Thoracic aorta (tissue), 2 donors: Measurements from ENCODE around the gene CMTM2. TPM values are rescaled to one million over a fixed set of nuclear protein-coding genes. Genes with fewer than 3 reads are reported as not detected.
"Not testable (repeated sequence)": the region's sequence is repeated elsewhere in the genome, so short reads cannot be mapped to it uniquely, and the experiment has no call there.

Experiments
- ATAC-seq: fragments of 150-250 bp; one replicate; pipeline ENCODE4 v1.8.0; 2017; ENCODE audit warnings: low read depth; ENCODE audit not compliant: insufficient number of reproducible peaks, low FRiP score
- DNase-seq: peaks from one replicate; pipeline ENCODE4 v3.0.0-alpha.2; 2020; ENCODE audit warnings: low spot score
- H3K27ac ChIP-seq, 2 donors: fragments of 200-600 bp; sonication (generic); 1 replicate in 1 of 2; 2 replicates in 1 of 2; pipeline ENCODE4 v1.5.1; 2016; ENCODE audit warnings: mild to moderate bottlenecking in 2 of 2, moderate library complexity in 2 of 2
- H3K27me3 ChIP-seq: fragments of 200-600 bp; sonication (generic); replicated peaks from 2 replicates; pipeline ENCODE4 v1.6.0; 2016; ENCODE audit warnings: mild to moderate bottlenecking; ENCODE audit not compliant: insufficient read depth
- H3K36me3 ChIP-seq: fragments of 200-600 bp; sonication (generic); one replicate; pipeline ENCODE4 v1.5.1; 2016
- H3K4me1 ChIP-seq, 2 donors: fragments of 200-600 bp; sonication (generic); 1 replicate in 1 of 2; 2 replicates in 1 of 2; pipeline versions ENCODE4 v1.5.1 to v1.6.0; 2016; ENCODE audit warnings: low read depth in 2 of 2, mild to moderate bottlenecking in 1 of 2; ENCODE audit not compliant: control insufficient read depth in 1 of 2
- H3K4me3 ChIP-seq: fragments of 200-600 bp; sonication (generic); 2 replicates; pipeline ENCODE4 v1.5.1; 2016; ENCODE audit warnings: mild to moderate bottlenecking
- H3K9me3 ChIP-seq: fragments of 200-600 bp; sonication (generic); 2 replicates; pipeline ENCODE4 v1.5.1; 2016
- total RNA-seq, 2 donors: library from RNA; depleted of rRNA; stranded (reverse); fragments of >200 nt; gene quantifications; one replicate each; pipeline versions ENCODE4 v1.1.0 to v1.2.3, GENCODE V29; 2016
- TF ChIP-seq, protein P1 (sequence below): fragments of 200-600 bp; sonication (generic); IDR thresholded peaks from one replicate; pipeline ENCODE4 v1.5.1; 2019; ENCODE audit warnings: antibody characterized with exemption

Gene CMTM2
- total RNA-seq, 2 donors from 2014 or later: 1.7 TPM; not detected in 1

GRCh38 chr16:66562409-66562808 is 16.9 kb upstream of the CMTM2 start:
- no peak for DNase-seq
- TF ChIP-seq, protein P1, sequence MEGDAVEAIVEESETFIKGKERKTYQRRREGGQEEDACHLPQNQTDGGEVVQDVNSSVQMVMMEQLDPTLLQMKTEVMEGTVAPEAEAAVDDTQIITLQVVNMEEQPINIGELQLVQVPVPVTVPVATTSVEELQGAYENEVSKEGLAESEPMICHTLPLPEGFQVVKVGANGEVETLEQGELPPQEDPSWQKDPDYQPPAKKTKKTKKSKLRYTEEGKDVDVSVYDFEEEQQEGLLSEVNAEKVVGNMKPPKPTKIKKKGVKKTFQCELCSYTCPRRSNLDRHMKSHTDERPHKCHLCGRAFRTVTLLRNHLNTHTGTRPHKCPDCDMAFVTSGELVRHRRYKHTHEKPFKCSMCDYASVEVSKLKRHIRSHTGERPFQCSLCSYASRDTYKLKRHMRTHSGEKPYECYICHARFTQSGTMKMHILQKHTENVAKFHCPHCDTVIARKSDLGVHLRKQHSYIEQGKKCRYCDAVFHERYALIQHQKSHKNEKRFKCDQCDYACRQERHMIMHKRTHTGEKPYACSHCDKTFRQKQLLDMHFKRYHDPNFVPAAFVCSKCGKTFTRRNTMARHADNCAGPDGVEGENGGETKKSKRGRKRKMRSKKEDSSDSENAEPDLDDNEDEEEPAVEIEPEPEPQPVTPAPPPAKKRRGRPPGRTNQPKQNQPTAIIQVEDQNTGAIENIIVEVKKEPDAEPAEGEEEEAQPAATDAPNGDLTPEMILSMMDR: no peak
- H3K4me1 ChIP-seq: no peaks in the 10 kb centered on the region
- H3K4me3 ChIP-seq: no peak overlapping the region
- H3K36me3 ChIP-seq: no peaks in the 10 kb centered on the region
- ATAC-seq: no peak
- no peak overlapping the region for H3K27ac ChIP-seq
- no peaks in the 10 kb centered on the region for H3K9me3 ChIP-seq
- no peaks in the 10 kb centered on the region for H3K27me3 ChIP-seq

DNA sequence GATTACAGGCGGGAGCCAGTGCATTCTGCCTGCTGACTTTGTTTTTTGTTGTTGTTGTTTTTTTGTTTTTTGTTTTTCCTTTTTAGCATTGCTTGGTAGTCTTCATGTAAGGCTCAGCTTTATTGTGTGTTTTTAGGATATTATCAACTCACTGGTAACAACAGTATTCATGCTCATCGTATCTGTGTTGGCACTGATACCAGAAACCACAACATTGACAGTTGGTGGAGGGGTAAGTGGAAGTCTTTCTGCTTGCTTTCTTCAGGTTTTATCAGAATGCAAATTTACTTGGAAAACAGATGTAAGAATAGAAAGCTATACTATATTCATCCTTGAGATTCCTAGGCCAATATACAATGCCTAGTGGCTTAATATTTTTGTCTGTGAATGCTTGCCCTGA is 16.3 kb upstream of the CMTM2 start:
- no peaks in the 10 kb centered on the region for H3K9me3 ChIP-seq
- no peaks in the 10 kb centered on the region for H3K4me1 ChIP-seq
- H3K4me3 ChIP-seq: no peak overlapping the region
- DNase-seq: no peak
- TF ChIP-seq, protein P1: no peak
- no peak overlapping the region for H3K27ac ChIP-seq
- no peak for ATAC-seq
- H3K27me3 ChIP-seq: no peaks in the 10 kb centered on the region
- no peaks in the 10 kb centered on the region for H3K36me3 ChIP-seq

DNA sequence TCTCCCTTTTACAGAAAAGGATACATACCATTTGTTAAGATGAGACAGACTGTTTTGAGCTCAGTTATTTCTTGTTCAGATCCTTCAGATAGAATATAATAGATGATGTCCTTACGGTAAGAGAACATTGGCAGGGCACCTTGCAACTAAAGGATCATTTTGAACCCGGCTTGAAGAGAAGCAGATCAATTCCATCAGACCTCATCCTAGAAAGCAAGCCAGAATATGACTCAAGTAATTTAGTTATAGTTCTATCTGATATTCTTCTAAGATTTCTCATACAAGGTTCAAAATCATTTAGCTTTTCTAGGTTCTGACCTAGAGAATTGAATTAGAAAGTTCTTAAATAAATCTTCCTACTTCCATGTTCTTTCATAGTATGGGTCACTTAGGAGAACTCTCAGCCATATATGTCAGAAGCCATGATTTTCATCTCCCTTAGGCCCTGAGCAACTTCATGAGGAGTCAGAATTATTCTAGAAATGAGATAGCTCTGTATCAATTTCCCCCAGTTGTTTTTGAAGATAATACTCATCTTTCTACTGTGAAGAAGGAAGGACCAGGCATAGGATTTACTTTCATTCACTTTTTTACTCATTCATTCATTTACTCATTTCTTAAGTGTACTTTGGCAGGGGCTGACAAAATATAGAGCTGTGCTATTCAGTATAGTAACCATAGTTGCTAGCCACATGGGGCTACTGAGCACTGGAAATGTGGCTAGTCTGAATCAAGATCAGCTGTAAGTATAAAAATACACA is 15.5 kb upstream of the CMTM2 start:
- no peak overlapping the region for H3K27ac ChIP-seq
- ATAC-seq (no peak), DNase-seq (no peak)
- no peaks in the 10 kb centered on the region for H3K27me3 ChIP-seq
- H3K9me3 ChIP-seq: no peaks in the 10 kb centered on the region
- no peaks in the 10 kb centered on the region for H3K36me3 ChIP-seq
- H3K4me3 ChIP-seq: no peak overlapping the region
- TF ChIP-seq, protein P1: no peak
- H3K4me1 ChIP-seq: peaks cover 0 to 3% of the 10 kb centered on the region in 2 donors

- no peaks in the 10 kb centered on the region for H3K9me3 ChIP-seq
- no peak within 1 kb of the TSS for H3K4me3 ChIP-seq
- H3K4me1 ChIP-seq: peaks cover 9 to 20% of the 10 kb centered on the region in 2 donors
- no peaks in the 10 kb centered on the region for H3K27me3 ChIP-seq
- no peak within 1 kb of the TSS for H3K27ac ChIP-seq
- no peaks in the 10 kb centered on the region for H3K36me3 ChIP-seq
- no peak for ATAC-seq
- no peak for DNase-seq
- TF ChIP-seq, protein P1: no peak
Observed at GRCh38 chr16:66566051-66566901, 13.0 kb upstream of the CMTM2 start, which contains the start of gene CMTM1. TSS of gene CMTM1 (plus strand) at chr16:66566439. CDS start at chr16:66566514, 75 bp downstream.

- ATAC-seq, DNase-seq, H3K4me3 ChIP-seq, H3K27ac ChIP-seq, H3K9me3 ChIP-seq, H3K27me3 ChIP-seq, H3K36me3 ChIP-seq: not testable (repeated sequence)
- H3K4me1 ChIP-seq: peaks cover 9 to 20% of the 10 kb centered on the region in 2 donors
Observed at GRCh38 chr16:66567270-66567669, 12.0 kb upstream of the CMTM2 start.
